Tibial artery (tissue), 4 donors: Measurements from ENCODE around the gene SPTBN5.
A peak's percentile ranks its signal among the peaks of the same experiment; 100 is the strongest.

ENCODE experiments used
- DNase-seq, 2 donors: peaks; one replicate each; pipeline ENCODE4 v3.0.0-alpha.2; 2019
- H3K27ac ChIP-seq, 2 donors: fragments of 200-600 bp; sonication (generic) in 1 of 2; 1 replicate in 1 of 2; 2 replicates in 1 of 2; pipeline ENCODE4 v1.5.1; 2018 to 2019; ENCODE audit warnings: mild to moderate bottlenecking in 1 of 2
- H3K27me3 ChIP-seq, 2 donors: fragments of 200-600 bp; sonication (generic) in 1 of 2; one replicate each; pipeline versions ENCODE4 v1.5.1 to v1.6.0; 2016 to 2019
- H3K36me3 ChIP-seq, 3 donors: fragments of 200-600 bp; sonication (generic) in 2 of 3; one replicate each; pipeline ENCODE4 v1.5.1; 2016 to 2019; ENCODE audit warnings: mild to moderate bottlenecking in 2 of 3
- H3K4me1 ChIP-seq, 4 donors: fragments of 200-600 bp; sonication (generic) in 2 of 4; 1 replicate in 3 of 4; 2 replicates in 1 of 4; pipeline ENCODE4 v1.5.1; 2016 to 2019
- H3K4me3 ChIP-seq, 2 donors: fragments of 200-600 bp; sonication (generic) in 1 of 2; 1 replicate in 1 of 2; 2 replicates in 1 of 2; pipeline ENCODE4 v1.5.1; 2018 to 2019; ENCODE audit warnings: mild to moderate bottlenecking in 2 of 2
- H3K9me3 ChIP-seq, 3 donors: fragments of 200-600 bp; sonication (generic) in 1 of 3; one replicate each; pipeline ENCODE4 v1.5.1; 2016 to 2019
- CTCF ChIP-seq, 2 experiments: fragments of 200-600 bp in 1 of 2; fragments of 450-650 bp in 1 of 2; IDR thresholded peaks; one replicate each; pipeline ENCODE4 v1.5.1; 2017 to 2019; ENCODE audit warnings: antibody characterized with exemption in 2 of 2, mild to moderate bottlenecking in 1 of 2, moderate library complexity in 1 of 2
- intact Hi-C: fragments of 100-400 bp; cut with DNase I; formaldehyde crosslinking; loops from one replicate; pipeline ENCODE4 v1.15.0; 2023; ENCODE audit warnings: low total_unique reads

The SPTBN5 gene

GRCh38 chr15:41908736-41909461, 15.0 kb upstream of the SPTBN5 start:
- no peak overlapping the region for H3K27ac ChIP-seq
- DNase-seq: no peak
- no peaks in the 10 kb centered on the region for H3K9me3 ChIP-seq
- H3K4me3 ChIP-seq: no peak overlapping the region
- H3K27me3 ChIP-seq: no peaks in the 10 kb centered on the region
- peaks cover 18 to 80% (median 42%) of the 10 kb centered on the region in 3 donors for H3K36me3 ChIP-seq
- intact Hi-C loops: loop anchor here (10.0 kb wide), 1 partner anchor 134 kb away; the partner anchor contains the start of gene MAPKBP1
- no peak for TF ChIP-seq CTCF (IDR thresholded peaks at IDR 0.05)
- peaks cover 0 to 11% (median 4%) of the 10 kb centered on the region in 4 donors for H3K4me1 ChIP-seq

- no peaks in the 10 kb centered on the region for H3K9me3 ChIP-seq
- no peak overlapping the region for H3K27ac ChIP-seq
- no peaks in the 10 kb centered on the region for H3K27me3 ChIP-seq
- DNase-seq: no peak
- H3K4me3 ChIP-seq: no peak overlapping the region
- peaks cover 18 to 83% (median 41%) of the 10 kb centered on the region in 3 donors for H3K36me3 ChIP-seq
- peaks cover 0 to 13% (median 3%) of the 10 kb centered on the region in 4 donors for H3K4me1 ChIP-seq
- intact Hi-C loops: loop anchor here (10.0 kb wide), 1 partner anchor 132 kb away; the partner anchor contains the start of gene MAPKBP1
- no peak for TF ChIP-seq CTCF (IDR thresholded peaks at IDR 0.05)
Observed at GRCh38 chr15:41907141-41907540, 13.3 kb upstream of the SPTBN5 start.

DNA sequence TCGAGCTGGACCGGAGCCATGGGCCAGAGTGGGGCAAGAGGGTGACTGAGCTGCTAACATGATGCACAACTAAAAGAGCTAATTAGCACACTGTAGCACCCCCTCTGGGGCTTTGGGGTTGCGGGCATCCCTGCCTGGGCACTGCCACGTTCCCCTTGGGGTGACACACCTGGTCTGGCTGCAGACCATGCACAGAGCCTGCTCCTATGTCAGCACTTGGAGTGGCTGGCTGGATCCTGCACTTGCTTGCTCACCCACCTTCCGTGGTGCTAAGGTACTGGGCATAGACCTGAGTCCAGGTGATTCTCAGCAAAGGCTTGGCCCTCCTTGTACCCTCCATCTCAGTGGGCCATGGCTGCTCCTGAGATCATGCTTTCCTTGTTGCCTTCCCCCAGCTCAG, 12.8 kb upstream of the SPTBN5 start:
- intact Hi-C loops: loop anchor here (10.0 kb wide), 1 partner anchor 132 kb away; the partner anchor contains the start of gene MAPKBP1

DNA sequence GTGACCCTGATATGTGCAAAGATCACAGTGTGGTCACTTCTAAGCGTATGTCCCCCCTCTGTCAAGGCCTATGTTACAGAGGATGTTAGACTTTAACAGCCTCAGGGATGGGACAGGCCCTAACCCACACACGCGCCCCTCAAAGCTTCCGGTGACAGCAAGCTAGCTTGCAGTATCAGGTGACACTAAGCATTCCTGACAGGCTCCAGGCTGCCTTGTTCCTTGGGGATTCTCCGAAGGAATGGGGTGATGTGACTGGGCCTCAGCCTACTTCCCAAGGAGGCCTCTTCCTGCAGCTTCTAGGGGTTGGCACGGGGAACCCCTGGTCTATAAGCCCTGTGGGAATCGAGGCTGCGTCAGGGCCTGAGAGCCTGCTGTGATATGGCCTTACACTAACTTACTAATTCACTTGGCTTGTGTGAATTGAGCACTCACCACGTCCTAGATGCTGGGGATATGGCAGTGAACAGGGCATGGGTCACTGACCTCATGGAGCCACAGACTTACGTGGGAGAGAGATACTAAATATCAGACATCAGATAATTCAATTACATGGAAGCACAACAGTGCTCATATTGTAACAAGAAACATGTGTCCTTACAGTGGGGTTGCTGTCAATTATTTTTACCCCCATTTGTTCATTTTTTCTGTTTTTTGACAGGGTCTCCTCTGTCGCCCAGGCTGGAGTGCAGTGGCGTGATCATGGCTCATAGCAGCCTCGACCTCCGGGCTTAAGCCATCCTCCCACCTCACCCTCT, 11.4 kb upstream of the SPTBN5 start:
- intact Hi-C loops: loop anchor here (10.0 kb wide), 1 partner anchor 130 kb away; the partner anchor contains the start of gene MAPKBP1
- Histone ChIP-seq H3K27me3 (no peaks in the 10 kb centered on the region), H3K9me3 (no peaks in the 10 kb centered on the region), H3K27ac (no peak overlapping the region), H3K36me3 (peaks cover 25 to 88% (median 50%) of the 10 kb centered on the region in 3 donors), H3K4me3 (no peak overlapping the region), H3K4me1 (peaks cover 0 to 13% (median 3%) of the 10 kb centered on the region in 4 donors)
- no peak for TF ChIP-seq CTCF (IDR thresholded peaks at IDR 0.05)
- no peak for DNase-seq

More for the DNA sequence above, 12.8 kb upstream of the SPTBN5 start:
- Histone ChIP-seq H3K4me3 (no peak overlapping the region), H3K4me1 (peaks cover 0 to 13% (median 3%) of the 10 kb centered on the region in 4 donors), H3K36me3 (peaks cover 18 to 87% (median 41%) of the 10 kb centered on the region in 3 donors), H3K27ac (no peak overlapping the region), H3K27me3 (no peaks in the 10 kb centered on the region), H3K9me3 (no peaks in the 10 kb centered on the region)
- TF ChIP-seq CTCF (IDR thresholded peaks at IDR 0.05): no peak
- no peak for DNase-seq

- Histone ChIP-seq H3K4me1 (peaks cover 0 to 13% (median 3%) of the 10 kb centered on the region in 4 donors), H3K9me3 (no peaks in the 10 kb centered on the region), H3K4me3 (no peak overlapping the region), H3K27ac (no peak overlapping the region), H3K27me3 (no peaks in the 10 kb centered on the region), H3K36me3 (peaks cover 25 to 88% (median 54%) of the 10 kb centered on the region in 3 donors)
- peak; percentile 70 to 74 for TF ChIP-seq CTCF (IDR thresholded peaks at IDR 0.05)
- intact Hi-C loops: loop anchor here (10.0 kb wide), 1 partner anchor 130 kb away; the partner anchor contains the start of gene MAPKBP1
- DNase-seq: peak in 1 of 2 donors; percentile 45
Observed at GRCh38 chr15:41904541-41905005, 10.7 kb upstream of the SPTBN5 start.
